T-helper 1 cell treated with Interleukin-12 subunit alpha and Interleukin-12 subunit beta and Interleukin-4 antibody, amounts not matched to agents 30 ng/mL and 1 ng/mL, for 36 hours (primary cell): ENCODE results near the gene FANK1. TPM values are rescaled to one million over a fixed set of nuclear protein-coding genes. Genes with fewer than 3 reads are reported as not detected.

Experiments used
- intact Hi-C: fragments of 100-400 bp; cut with micrococcal nuclease; formaldehyde crosslinking; loops from one replicate; pipeline ENCODE4 v1.15.1; 2024
- total RNA-seq: library from RNA; stranded (reverse); gene quantifications from 2 replicates; pipeline ENCODE4 v1.2.3, GENCODE V29; 2022

Gene FANK1
- total RNA-seq, 1 donor from 2014 or later: not detected

- intact Hi-C loops: loop anchor here (5.0 kb wide), 1 partner anchor 402 kb away; the partner anchor contains the start of gene ADAM12
Measured at GRCh38 chr10:125984865-125985495, 88.6 kb downstream of the FANK1 start.

GRCh38 chr10:125985557-125986240 is 89.3 kb downstream of the FANK1 start:
- intact Hi-C loops: no loop called here

- intact Hi-C loops: no loop called here
Measured at GRCh38 chr10:125989791-125990190, 93.4 kb downstream of the FANK1 start.

GRCh38 chr10:125990974-125991373 is 94.6 kb downstream of the FANK1 start:
- intact Hi-C loops: no loop called here

- intact Hi-C loops: no loop called here
Measured at GRCh38 chr10:125991392-125991791, 95.0 kb downstream of the FANK1 start.

- intact Hi-C loops: no loop called here
Measured at GRCh38 chr10:125992254-125992653, 95.9 kb downstream of the FANK1 start.

- intact Hi-C loops: no loop called here
Measured at GRCh38 chr10:125994601-125995000, 98.2 kb downstream of the FANK1 start.

- intact Hi-C loops: no loop called here
Measured at GRCh38 chr10:125995726-125996304, 99.5 kb downstream of the FANK1 start.

GRCh38 chr10:125997586-125997985 is 101.2 kb downstream of the FANK1 start:
- intact Hi-C loops: no loop called here

- intact Hi-C loops: no loop called here
Measured at GRCh38 chr10:125999694-126000093, 103.3 kb downstream of the FANK1 start.

- intact Hi-C loops: no loop called here
Measured at GRCh38 chr10:126001576-126001975, 105.2 kb downstream of the FANK1 start.

GRCh38 chr10:126004752-126005151 is 108.4 kb downstream of the FANK1 start:
- intact Hi-C loops: no loop called here

GRCh38 chr10:126006264-126006663 is 109.9 kb downstream of the FANK1 start:
- intact Hi-C loops: no loop called here

GRCh38 chr10:126006906-126007305 is 110.5 kb downstream of the FANK1 start:
- intact Hi-C loops: no loop called here

- intact Hi-C loops: no loop called here
Measured at GRCh38 chr10:126009650-126010049, 113.3 kb downstream of the FANK1 start.

- intact Hi-C loops: no loop called here
Measured at GRCh38 chr10:126011995-126012394, 115.6 kb downstream of the FANK1 start.

- intact Hi-C loops: no loop called here
Measured at GRCh38 chr10:126012485-126012884, 116.1 kb downstream of the FANK1 start.

- intact Hi-C loops: no loop called here
Measured at GRCh38 chr10:126013489-126014281, 117.3 kb downstream of the FANK1 start.

GRCh38 chr10:126014309-126014708 is 117.9 kb downstream of the FANK1 start:
- intact Hi-C loops: no loop called here

- intact Hi-C loops: no loop called here
Measured at GRCh38 chr10:126015413-126015812, 119.0 kb downstream of the FANK1 start.

- intact Hi-C loops: no loop called here
Measured at GRCh38 chr10:126016156-126016805, 119.9 kb downstream of the FANK1 start.
